ENCODE data around the gene NOTCH1.

NOTCH1 gene

DNA sequence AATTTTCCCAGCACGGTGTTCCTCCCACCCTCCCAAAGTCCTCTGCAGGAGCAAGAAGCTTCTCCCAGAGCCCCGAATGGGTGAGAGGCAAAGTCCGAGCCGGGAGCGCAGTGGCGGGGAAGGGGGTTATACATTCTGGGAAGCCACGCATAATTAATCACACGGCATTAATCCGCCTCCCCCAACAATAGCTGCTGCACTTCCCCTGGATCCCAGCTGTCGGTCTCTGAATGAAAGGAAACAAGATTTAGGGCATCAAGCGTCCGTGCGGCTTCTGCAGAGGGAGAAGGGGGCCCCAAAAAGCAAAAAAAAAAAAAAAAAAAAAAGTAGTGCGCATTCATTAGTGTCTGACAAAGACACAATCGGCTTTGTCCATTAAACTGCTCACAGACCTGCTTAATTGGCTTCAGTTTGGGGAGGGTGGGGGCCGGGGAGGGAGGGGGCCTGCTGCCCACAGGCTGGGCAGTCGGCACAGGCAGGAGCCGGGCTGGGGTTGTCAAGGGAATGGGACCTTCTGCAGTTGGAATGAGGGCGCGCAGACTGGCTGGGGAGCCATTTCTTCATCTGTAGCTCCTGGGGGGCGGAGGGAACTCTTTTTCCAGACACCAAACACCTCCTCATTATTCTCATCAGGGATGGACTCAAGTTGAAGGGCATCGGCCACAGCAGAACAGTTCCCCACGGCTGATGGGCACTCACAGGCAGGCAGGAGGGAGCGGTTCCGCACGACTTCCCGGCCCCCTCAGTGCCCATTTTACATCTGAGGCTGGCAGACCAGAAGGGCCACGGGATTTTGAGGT is 3.4 kb downstream of the NOTCH1 start:
- no peaks in the 10 kb centered on the region for H4K20me1 ChIP-seq (ENCODE audit: low read depth, low read length)
- H3F3A ChIP-seq (ENCODE audit: insufficient read depth): no peaks in the 10 kb centered on the region
- H3K9me3 ChIP-seq (ENCODE audit: insufficient read depth, low read length): no peaks in the 10 kb centered on the region
- no peaks in the 10 kb centered on the region for H3K79me2 ChIP-seq (ENCODE audit: insufficient read depth, low read length)
- H3K36me3 ChIP-seq (ENCODE audit: low read length): no peaks in the 10 kb centered on the region
- no peaks in the 10 kb centered on the region for H3K27me3 ChIP-seq (ENCODE audit: low read length)
- no peak for TF ChIP-seq EZH2phosphoT487 (conservative IDR thresholded peaks at IDR 0.05; ENCODE audit: low read length)
- no peak for TF ChIP-seq CTCF (IDR thresholded peaks at IDR 0.05; ENCODE audit: insufficient read depth, low read length, poor library complexity, severe bottlenecking)
- H3K4me2 ChIP-seq (ENCODE audit: low read depth, low read length, poor library complexity, severe bottlenecking): no peak overlapping the region
- H3K9ac ChIP-seq (ENCODE audit: low read length): no peak overlapping the region
- no peak overlapping the region for H3K4me3 ChIP-seq (ENCODE audit: insufficient read depth, low read length, poor library complexity, severe bottlenecking)
- no peaks in the 10 kb centered on the region for H3K9me2 ChIP-seq (replicated peaks; ENCODE audit: insufficient read depth, low read length)
- no peak overlapping the region for H3K27ac ChIP-seq (ENCODE audit: low read depth, low read length)
- H2AFZ ChIP-seq (ENCODE audit: low read depth, low read length, severe bottlenecking): no peak overlapping the region

DNA sequence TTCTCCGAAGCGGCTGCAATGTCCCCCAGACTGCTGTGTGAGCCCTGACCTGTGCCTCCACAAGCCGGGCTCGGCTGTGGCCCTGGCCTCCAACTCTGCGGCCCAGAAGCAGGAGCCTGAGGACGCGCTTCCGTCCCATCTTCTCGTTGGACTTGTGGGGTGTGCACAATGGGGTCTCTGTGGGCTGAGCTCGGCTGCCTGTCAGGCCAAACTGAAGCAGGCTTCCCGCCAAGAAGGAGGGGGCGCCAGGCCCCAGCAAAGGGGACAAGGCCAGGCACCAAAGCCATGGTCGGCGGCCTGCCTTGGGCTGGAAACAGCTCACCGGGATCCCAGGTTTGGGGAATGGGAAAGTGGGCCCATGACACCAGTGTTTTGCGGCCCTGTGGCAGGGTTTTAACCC is 4.1 kb downstream of the NOTCH1 start:
- no peak overlapping the region for H3K27ac ChIP-seq (ENCODE audit: low read depth, low read length)
- no peaks in the 10 kb centered on the region for H3K27me3 ChIP-seq (ENCODE audit: low read length)
- no peak overlapping the region for H3K4me3 ChIP-seq (ENCODE audit: insufficient read depth, low read length, poor library complexity, severe bottlenecking)
- no peaks in the 10 kb centered on the region for H3K36me3 ChIP-seq (ENCODE audit: low read length)
- H3K9me2 ChIP-seq (replicated peaks; ENCODE audit: insufficient read depth, low read length): no peaks in the 10 kb centered on the region
- TF ChIP-seq CTCF (IDR thresholded peaks at IDR 0.05; ENCODE audit: insufficient read depth, low read length, poor library complexity, severe bottlenecking) (no peak), EZH2phosphoT487 (conservative IDR thresholded peaks at IDR 0.05; ENCODE audit: low read length) (no peak)
- H2AFZ ChIP-seq (ENCODE audit: low read depth, low read length, severe bottlenecking): no peak overlapping the region
- H3K79me2 ChIP-seq (ENCODE audit: insufficient read depth, low read length): no peaks in the 10 kb centered on the region
- no peak overlapping the region for H3K9ac ChIP-seq (ENCODE audit: low read length)
- no peak overlapping the region for H3K4me2 ChIP-seq (ENCODE audit: low read depth, low read length, poor library complexity, severe bottlenecking)
- H4K20me1 ChIP-seq (ENCODE audit: low read depth, low read length): no peaks in the 10 kb centered on the region
- no peaks in the 10 kb centered on the region for H3F3A ChIP-seq (ENCODE audit: insufficient read depth)
- no peaks in the 10 kb centered on the region for H3K9me3 ChIP-seq (ENCODE audit: insufficient read depth, low read length)

- no peak overlapping the region for H3K4me3 ChIP-seq (ENCODE audit: insufficient read depth, low read length, poor library complexity, severe bottlenecking)
- H3K79me2 ChIP-seq (ENCODE audit: insufficient read depth, low read length): no peaks in the 10 kb centered on the region
- no peak for TF ChIP-seq CTCF (IDR thresholded peaks at IDR 0.05; ENCODE audit: insufficient read depth, low read length, poor library complexity, severe bottlenecking)
- H3K27me3 ChIP-seq (ENCODE audit: low read length): no peaks in the 10 kb centered on the region
- no peaks in the 10 kb centered on the region for H3K9me2 ChIP-seq (replicated peaks; ENCODE audit: insufficient read depth, low read length)
- H3K9ac ChIP-seq (ENCODE audit: low read length): no peak overlapping the region
- no peaks in the 10 kb centered on the region for H3K9me3 ChIP-seq (ENCODE audit: insufficient read depth, low read length)
- no peak overlapping the region for H3K4me2 ChIP-seq (ENCODE audit: low read depth, low read length, poor library complexity, severe bottlenecking)
- H3F3A ChIP-seq (ENCODE audit: insufficient read depth): no peaks in the 10 kb centered on the region
- H3K36me3 ChIP-seq (ENCODE audit: low read length): no peaks in the 10 kb centered on the region
- no peaks in the 10 kb centered on the region for H4K20me1 ChIP-seq (ENCODE audit: low read depth, low read length)
- H2AFZ ChIP-seq (ENCODE audit: low read depth, low read length, severe bottlenecking): no peak overlapping the region
- H3K27ac ChIP-seq (ENCODE audit: low read depth, low read length): no peak overlapping the region
Observed at GRCh38 chr9:136541179-136541578, 4.7 kb downstream of the NOTCH1 start.
